CD14-positive monocyte (primary cell): ENCODE data around the gene ALDH1A3. TPM values are rescaled to one million over a fixed set of nuclear protein-coding genes. Genes with fewer than 3 reads are reported as not detected.
A peak's percentile ranks its signal among the peaks of the same experiment; 100 is the strongest.

Source experiments
- DNase-seq, 3 donors: peaks; one replicate each; pipeline ENCODE4 v3.0.0-alpha.2; 2011 to 2022
- H2AFZ ChIP-seq: 2 replicates; pipeline ENCODE4 v1.6.0; 2012; ENCODE audit warnings: mild to moderate bottlenecking, low read depth, low read length, inconsistent platforms; ENCODE audit not compliant: insufficient read depth, poor library complexity, severe bottlenecking
- H3K27ac ChIP-seq, 2 donors: 1 replicate in 1 of 2; 2 replicates in 1 of 2; pipeline ENCODE4 v1.5.1; 2012 to 2013; ENCODE audit warnings: low read length in 2 of 2, control low read depth in 1 of 2, inconsistent platforms in 1 of 2, low read depth in 1 of 2, mild to moderate bottlenecking in 1 of 2
- H3K27me3 ChIP-seq, 2 donors: one replicate each; pipeline versions ENCODE4 v1.6.0 to v1.6.1; 2011 to 2013; ENCODE audit warnings: low read length in 2 of 2; ENCODE audit not compliant: control insufficient read depth in 2 of 2, insufficient read depth in 2 of 2
- H3K36me3 ChIP-seq, 2 donors: replicated peaks in 1 of 2; 1 replicate in 1 of 2; 2 replicates in 1 of 2; pipeline versions ENCODE4 v1.5.1 to v1.6.1; 2012 to 2013; ENCODE audit warnings: low read length in 2 of 2, control low read depth in 1 of 2, inconsistent platforms in 1 of 2, mild to moderate bottlenecking in 1 of 2; ENCODE audit not compliant: insufficient read depth in 2 of 2, control insufficient read depth in 1 of 2
- H3K4me1 ChIP-seq, 2 donors: 1 replicate in 1 of 2; 2 replicates in 1 of 2; pipeline versions ENCODE4 v1.5.1 to v1.6.1; 2012 to 2013; ENCODE audit warnings: low read length in 2 of 2, control low read depth in 1 of 2, inconsistent platforms in 1 of 2, mild to moderate bottlenecking in 1 of 2, moderate library complexity in 1 of 2; ENCODE audit not compliant: insufficient read depth in 2 of 2, control insufficient read depth in 1 of 2
- H3K4me2 ChIP-seq: replicated peaks from 2 replicates; pipeline ENCODE3; 2012; ENCODE audit warnings: low read length, moderate library complexity, mild to moderate bottlenecking; ENCODE audit not compliant: poor library complexity, severe bottlenecking; ENCODE audit errors: extremely low read depth
- H3K4me3 ChIP-seq, 3 experiments: fragments of 200-600 bp in 1 of 3; sonication (generic) in 1 of 3; replicated peaks in 1 of 3; 1 replicate in 2 of 3; 2 replicates in 1 of 3; pipeline ENCODE4 v1.5.1; 2011 to 2013; ENCODE audit warnings: low read length in 3 of 3, mild to moderate bottlenecking in 3 of 3, control low read depth in 2 of 3, low read depth in 2 of 3, inconsistent platforms in 1 of 3, moderate library complexity in 1 of 3
- H3K79me2 ChIP-seq: 2 replicates; pipeline ENCODE4 v1.6.0; 2012; ENCODE audit warnings: mild to moderate bottlenecking, control low read depth, inconsistent platforms, low read length, moderate library complexity; ENCODE audit not compliant: insufficient read depth
- H3K9ac ChIP-seq: 2 replicates; pipeline ENCODE4 v1.6.0; 2017; ENCODE audit warnings: low read length, mild to moderate bottlenecking; ENCODE audit not compliant: insufficient read depth, poor library complexity, severe bottlenecking
- H3K9me3 ChIP-seq, 2 donors: replicated peaks in 1 of 2; 1 replicate in 1 of 2; 2 replicates in 1 of 2; pipeline versions ENCODE4 v1.5.1 to v1.6.1; 2012 to 2013; ENCODE audit warnings: low read length in 2 of 2, control low read depth in 1 of 2; ENCODE audit not compliant: control insufficient read depth in 1 of 2, insufficient read depth in 1 of 2
- H4K20me1 ChIP-seq: 2 replicates; pipeline ENCODE4 v1.6.0; 2012; ENCODE audit warnings: mild to moderate bottlenecking, low read length, control low read depth, moderate library complexity; ENCODE audit not compliant: insufficient read depth
- H3K27ac Mint-ChIP-seq, 7 donors: one replicate each; pipeline ENCODE4 v1.8.0; 2020; ENCODE audit warnings: mild to moderate bottlenecking in 7 of 7, mixed read lengths in 7 of 7, moderate library complexity in 6 of 7, inconsistent platforms in 2 of 7
- H3K27me3 Mint-ChIP-seq, 3 donors: one replicate each; pipeline ENCODE4 v1.8.0; 2021 to 2022; ENCODE audit warnings: low read depth in 3 of 3, mild to moderate bottlenecking in 3 of 3, mixed read lengths in 3 of 3, moderate library complexity in 3 of 3, inconsistent platforms in 1 of 3
- H3K36me3 Mint-ChIP-seq, 2 donors: one replicate each; pipeline ENCODE4 v1.8.0; 2020; ENCODE audit warnings: mixed read lengths in 2 of 2, inconsistent platforms in 1 of 2, mild to moderate bottlenecking in 1 of 2
- H3K4me1 Mint-ChIP-seq: one replicate; pipeline ENCODE4 v1.8.0; 2020; ENCODE audit warnings: mild to moderate bottlenecking, mixed read lengths
- H3K4me3 Mint-ChIP-seq, 2 donors: one replicate each; pipeline ENCODE4 v1.8.0; 2020; ENCODE audit warnings: mild to moderate bottlenecking in 2 of 2, mixed read lengths in 2 of 2, moderate library complexity in 1 of 2
- H3K9me3 Mint-ChIP-seq, 7 donors: one replicate each; pipeline ENCODE4 v1.8.0; 2020 to 2022; ENCODE audit warnings: mixed read lengths in 7 of 7, mild to moderate bottlenecking in 6 of 7, moderate library complexity in 6 of 7, inconsistent platforms in 2 of 7
- CTCF ChIP-seq: fragments of 200-600 bp; IDR thresholded peaks from one replicate; pipeline ENCODE4 v1.8.0; 2022; ENCODE audit warnings: antibody characterized with exemption, mild to moderate bottlenecking
- WGBS: methylation state at CpG from one replicate; pipeline ENCODE4 v1.1.5; 2013; ENCODE audit warnings: missing lambda C conversion rate; ENCODE audit not compliant: insufficient coverage; 5-methylcytosine and 5-hydroxymethylcytosine counted together
- intact Hi-C, 2 donors: fragments of 100-400 bp; cut with micrococcal nuclease; formaldehyde crosslinking; loops; one replicate each; pipeline versions ENCODE4 v1.15.0 to v1.15.1; 2023
- polyA plus RNA-seq, 3 donors: library from polyadenylated mRNA; depleted of rRNA in 1 of 3; unstranded in 2 of 3; stranded (reverse) in 1 of 3; fragments of 300-500 nt in 2 of 3; fragments of >200 nt in 1 of 3; fragmentation: Illumina TruSeq in 2 of 3; gene quantifications; 1 replicate in 2 of 3; 2 replicates in 1 of 3; pipeline ENCODE4 v1.2.3, GENCODE V29; 2012 to 2021

Gene ALDH1A3
- polyA plus RNA-seq, 3 donors = not detected

GRCh38 chr15:100863075-100863795, 16.4 kb upstream of the ALDH1A3 start:
- Mint-ChIP-seq H3K27me3 (peaks cover 7 to 31% (median 21%) of the 10 kb centered on the region in 3 donors), H3K4me1 (peaks cover 6% of the 10 kb centered on the region), H3K9me3 (peaks cover 3 to 8% (median 6%) of the 10 kb centered on the region in 7 donors), H3K36me3 (no peaks in the 10 kb centered on the region), H3K27ac (no peak overlapping the region), H3K4me3 (no peak overlapping the region)
- DNase-seq = no peak
- TF ChIP-seq CTCF = no peak
- no peaks in the 10 kb centered on the region for H4K20me1 ChIP-seq
- no peak overlapping the region for H3K4me2 ChIP-seq
- no CpG with 5 or more reads among the region's 7 CpGs for WGBS
- H3K4me1 ChIP-seq = no peaks in the 10 kb centered on the region
- no peak overlapping the region for H2AFZ ChIP-seq
- no peak overlapping the region for H3K4me3 ChIP-seq
- H3K36me3 ChIP-seq = no peaks in the 10 kb centered on the region
- H3K27me3 ChIP-seq = no peaks in the 10 kb centered on the region
- no peak overlapping the region for H3K27ac ChIP-seq
- H3K79me2 ChIP-seq = no peaks in the 10 kb centered on the region
- intact Hi-C loops = no loop called here
- H3K9me3 ChIP-seq = peaks cover 0 to 10% of the 10 kb centered on the region in 2 donors
- H3K9ac ChIP-seq = no peak overlapping the region

GRCh38 chr15:100863796-100864267, 15.8 kb upstream of the ALDH1A3 start:
- no peak for TF ChIP-seq CTCF
- DNase-seq = no peak
- Mint-ChIP-seq H3K27me3 (peaks cover 7 to 31% (median 21%) of the 10 kb centered on the region in 3 donors), H3K36me3 (no peaks in the 10 kb centered on the region), H3K4me3 (peak overlapping the region in 1 of 2 donors; percentile 27), H3K9me3 (peaks cover 3 to 10% (median 6%) of the 10 kb centered on the region in 7 donors), H3K4me1 (peaks cover 6% of the 10 kb centered on the region), H3K27ac (no peak overlapping the region)
- Histone ChIP-seq H4K20me1 (no peaks in the 10 kb centered on the region), H3K4me3 (no peak overlapping the region), H3K27ac (no peak overlapping the region), H2AFZ (no peak overlapping the region), H3K4me1 (no peaks in the 10 kb centered on the region), H3K9me3 (peaks cover 0 to 10% of the 10 kb centered on the region in 2 donors), H3K27me3 (no peaks in the 10 kb centered on the region), H3K4me2 (no peak overlapping the region), H3K36me3 (no peaks in the 10 kb centered on the region), H3K9ac (no peak overlapping the region), H3K79me2 (no peaks in the 10 kb centered on the region)
- 59% methylated on average over 11 of the region's 15 CpGs for WGBS
- intact Hi-C loops = no loop called here
